GM21786 (cell line): ENCODE measurements around the gene SNAPC3.
"Not testable (repeated sequence)": the region's sequence is repeated elsewhere in the genome, so short reads cannot be mapped to it uniquely, and the experiment has no call there.

Source experiments
- ATAC-seq: cut with Tn5 transposase; IDR thresholded peaks from one replicate; pipeline ENCODE4 v1.9.1; 2021; ENCODE audit not compliant: unreplicated experiment

SNAPC3 gene

DNA sequence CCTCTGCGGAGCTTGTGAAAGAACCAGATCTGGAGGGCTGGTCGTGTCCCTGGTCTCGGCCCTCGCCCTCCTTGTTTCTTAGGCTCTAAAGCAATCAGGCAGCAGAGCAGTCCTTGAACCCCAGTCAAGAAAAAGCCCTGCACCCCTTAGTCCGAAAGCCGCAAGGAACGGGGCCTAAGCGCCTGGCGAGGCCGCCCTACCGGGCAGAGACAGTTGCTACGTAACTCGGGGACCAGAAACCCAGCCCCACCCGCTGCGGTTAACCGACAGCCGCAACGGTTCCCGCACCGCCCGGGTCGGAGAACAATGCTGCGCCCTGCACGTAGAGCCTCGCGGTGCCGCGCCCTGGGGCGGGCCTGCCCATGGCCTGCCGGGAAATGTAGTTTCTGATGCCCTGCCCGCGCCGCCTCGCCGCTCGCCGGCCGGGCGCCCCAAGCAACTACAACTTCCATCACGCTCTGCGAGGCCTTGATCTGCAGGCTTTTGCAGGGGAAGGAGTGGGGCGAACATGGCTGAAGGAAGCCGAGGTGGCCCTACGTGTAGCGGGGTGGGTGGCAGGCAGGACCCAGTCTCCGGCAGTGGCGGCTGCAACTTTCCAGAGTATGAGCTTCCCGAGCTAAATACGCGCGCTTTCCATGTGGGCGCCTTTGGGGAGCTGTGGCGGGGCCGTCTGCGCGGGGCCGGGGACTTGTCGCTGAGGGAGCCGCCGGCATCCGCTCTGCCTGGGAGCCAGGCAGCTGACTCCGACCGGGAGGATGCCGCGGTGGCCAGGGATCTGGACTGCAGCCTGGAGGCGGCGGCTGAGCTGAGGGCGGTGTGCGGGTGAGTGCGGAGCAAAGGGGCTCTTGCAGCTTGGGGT lies at the start of gene SNAPC3:
Gene SNAPC3 (plus strand): TSS at position 505 of the 859 bp plus-strand sequence. CDS start 4 bp downstream, at position 509.
- ATAC-seq: peak; percentile 94

DNA sequence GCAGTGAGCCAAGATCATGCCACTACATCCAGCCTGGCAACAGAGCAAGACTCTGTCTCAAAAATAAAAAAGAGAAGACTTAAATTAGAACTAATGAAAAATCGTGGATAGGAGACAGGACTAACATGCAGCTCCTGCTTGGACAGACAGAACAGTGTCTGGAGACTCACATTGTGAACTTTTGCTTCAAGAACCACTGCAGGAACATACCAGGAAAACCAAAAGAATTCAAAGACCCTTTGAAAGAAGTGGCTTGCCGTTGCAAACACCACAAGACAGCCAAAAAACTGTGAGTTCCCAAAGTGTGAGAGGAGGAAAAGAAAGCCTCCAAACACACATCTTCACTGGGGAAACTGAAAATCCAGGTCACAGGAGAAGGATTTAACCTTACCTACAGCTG lies 48.8 kb upstream of the SNAPC3 start:
- ATAC-seq: no peak

DNA sequence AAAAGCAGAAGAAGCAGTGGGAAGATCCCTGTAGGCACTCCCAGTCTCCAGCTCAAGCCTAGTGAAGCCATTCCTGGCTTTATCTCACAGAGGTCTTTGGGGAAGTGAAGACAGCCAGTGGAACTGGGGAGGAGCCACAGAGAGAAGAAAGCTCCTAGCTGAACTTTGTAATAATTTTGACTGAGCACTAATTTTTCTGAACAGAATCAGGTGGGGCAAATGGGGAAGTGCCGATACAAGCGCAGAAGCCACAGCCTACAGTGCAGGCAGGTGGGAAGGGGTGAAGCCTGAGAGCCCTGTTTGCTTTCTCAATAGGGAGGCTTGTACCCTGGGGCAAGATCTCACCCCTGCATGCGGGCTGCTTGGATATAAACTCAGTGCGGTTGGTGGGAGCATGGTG lies 48.4 kb upstream of the SNAPC3 start:
- ATAC-seq: no peak

DNA sequence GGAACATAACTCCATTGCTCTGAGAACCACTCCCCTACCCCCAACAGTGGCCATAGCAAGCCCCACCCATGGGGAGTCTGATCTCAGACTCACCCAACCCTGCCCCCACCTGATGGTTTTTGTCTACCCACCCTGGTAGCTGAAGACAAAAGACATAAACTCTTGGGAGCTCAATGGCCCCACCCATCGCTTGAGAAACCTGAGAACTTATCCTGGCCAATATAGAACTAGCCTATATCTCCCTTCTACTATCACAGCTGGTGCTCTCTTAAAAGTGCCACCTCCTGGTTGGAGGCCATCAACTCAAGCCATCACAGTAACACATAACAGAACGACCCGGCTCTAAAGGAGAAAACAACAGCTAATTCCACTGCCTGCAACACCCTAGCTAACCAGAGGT lies 47.9 kb upstream of the SNAPC3 start:
- no peak for ATAC-seq

DNA sequence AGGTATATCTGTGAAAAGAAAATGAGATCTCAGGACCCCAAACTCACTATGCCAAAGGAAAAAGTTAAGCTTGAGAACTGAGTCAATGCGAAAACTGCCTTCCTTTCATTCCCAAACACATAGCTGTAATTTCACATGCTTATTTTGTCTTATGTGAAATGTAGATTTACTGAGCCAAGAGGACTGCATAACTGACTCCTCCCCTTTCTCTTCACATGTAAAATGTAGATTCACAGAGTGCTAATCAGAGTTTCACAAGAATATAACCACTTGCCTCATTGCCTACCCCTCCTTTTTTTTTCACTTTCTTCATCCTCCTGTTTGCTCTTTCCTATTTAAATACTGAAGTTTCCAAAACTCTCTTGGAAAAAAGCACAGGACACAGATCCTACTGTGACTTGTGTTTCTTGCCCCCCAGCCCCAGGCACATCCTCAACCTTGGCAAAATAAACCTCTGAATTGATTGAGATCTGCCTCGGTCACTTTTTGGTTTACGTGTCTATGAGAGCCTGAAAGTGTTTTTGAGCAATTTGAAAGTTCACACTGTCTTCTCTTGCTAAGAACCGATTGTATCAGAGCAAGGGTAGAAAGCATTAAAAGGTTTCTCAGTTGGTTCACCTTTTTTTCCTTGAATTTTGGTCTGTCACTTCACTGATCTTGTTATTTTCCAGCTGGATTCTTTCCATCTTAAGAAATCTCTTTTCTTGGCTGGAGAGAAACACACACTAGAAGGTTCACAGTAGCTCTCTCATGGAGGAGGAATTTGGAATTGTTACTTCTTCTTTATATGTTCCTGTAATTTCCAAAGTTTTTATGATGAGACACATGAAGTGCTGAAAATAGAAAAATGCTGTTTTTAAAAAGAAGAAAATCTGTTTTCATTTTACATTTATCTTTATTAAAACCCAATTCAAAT lies 44.8 kb upstream of the SNAPC3 start:
- ATAC-seq: no peak

DNA sequence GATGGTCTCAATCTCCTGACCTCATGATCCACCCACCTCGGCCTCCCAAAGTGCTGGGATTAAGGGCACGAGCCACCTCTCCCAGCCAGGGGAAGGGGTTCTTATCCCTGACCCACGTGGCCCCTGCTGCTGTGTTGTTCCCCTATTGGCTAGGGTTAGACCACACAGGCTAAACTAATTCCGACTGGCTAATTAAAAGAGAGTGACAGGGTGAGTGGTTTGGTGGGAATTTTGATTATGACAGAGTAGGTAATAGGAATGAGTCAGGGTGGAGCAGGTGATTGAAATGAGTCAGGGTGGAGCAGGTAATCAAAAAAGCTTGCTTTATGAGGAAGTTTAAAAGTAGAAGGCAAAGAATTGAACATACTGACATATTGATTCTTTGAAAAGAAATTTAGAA lies 43.4 kb upstream of the SNAPC3 start:
- not testable (repeated sequence) for ATAC-seq

DNA sequence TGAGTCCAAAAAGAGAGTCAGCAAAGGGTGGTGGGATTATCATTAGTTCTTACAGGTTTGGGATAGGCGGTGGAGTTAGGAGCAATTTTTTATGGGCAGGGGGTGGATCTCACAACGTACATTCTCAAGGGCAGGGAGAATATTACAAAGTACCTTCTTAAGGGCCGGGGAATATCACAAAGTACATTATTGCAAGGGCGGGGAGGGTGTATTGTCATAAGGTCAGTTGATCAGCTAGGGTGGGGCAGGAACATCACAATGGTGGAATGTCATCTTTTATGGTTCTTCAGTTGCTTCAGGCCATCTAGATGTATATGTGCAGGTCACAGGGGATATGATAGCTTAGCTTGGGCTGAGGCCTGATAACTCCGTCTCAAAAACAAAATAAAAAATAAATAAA lies 42.8 kb upstream of the SNAPC3 start:
- ATAC-seq: not testable (repeated sequence)

DNA sequence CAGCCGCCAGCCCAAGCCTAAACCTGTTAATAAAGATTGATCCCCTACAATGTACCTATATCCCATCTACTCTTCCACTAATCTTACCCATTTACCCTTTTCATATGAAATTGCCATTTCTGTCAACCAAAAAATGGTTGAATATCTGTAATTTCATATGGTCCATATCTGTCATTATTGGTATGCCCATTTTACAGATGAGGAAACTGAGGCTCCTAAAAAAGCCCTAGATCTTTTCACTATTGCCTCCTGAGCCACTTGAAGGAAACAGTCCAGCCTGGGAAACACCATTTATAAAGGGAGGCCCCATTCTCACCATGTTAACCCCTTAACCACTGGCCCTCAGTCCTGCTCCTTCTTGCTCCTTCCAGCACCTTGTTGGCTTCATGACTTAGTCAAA lies 41.2 kb upstream of the SNAPC3 start:
- ATAC-seq: no peak

DNA sequence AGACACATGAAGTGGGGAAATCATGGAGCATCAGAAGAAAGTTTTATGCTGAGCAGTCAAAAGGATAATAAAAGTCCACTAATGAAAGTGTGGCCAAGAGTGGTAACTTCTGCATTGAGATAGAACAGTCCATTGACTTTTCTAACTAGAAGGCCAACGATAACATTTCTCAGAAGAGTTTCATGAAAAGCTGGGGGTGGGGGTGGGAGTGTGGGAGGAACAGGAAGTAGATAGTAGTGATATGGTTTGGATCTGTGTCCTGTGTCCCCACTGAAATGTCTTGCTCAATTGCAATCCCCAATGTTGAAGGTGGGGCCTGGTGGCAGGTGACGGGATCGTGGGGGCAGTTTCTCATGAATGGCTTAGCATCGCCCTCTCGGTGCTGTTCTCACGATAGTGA lies 36.2 kb upstream of the SNAPC3 start:
- no peak for ATAC-seq

DNA sequence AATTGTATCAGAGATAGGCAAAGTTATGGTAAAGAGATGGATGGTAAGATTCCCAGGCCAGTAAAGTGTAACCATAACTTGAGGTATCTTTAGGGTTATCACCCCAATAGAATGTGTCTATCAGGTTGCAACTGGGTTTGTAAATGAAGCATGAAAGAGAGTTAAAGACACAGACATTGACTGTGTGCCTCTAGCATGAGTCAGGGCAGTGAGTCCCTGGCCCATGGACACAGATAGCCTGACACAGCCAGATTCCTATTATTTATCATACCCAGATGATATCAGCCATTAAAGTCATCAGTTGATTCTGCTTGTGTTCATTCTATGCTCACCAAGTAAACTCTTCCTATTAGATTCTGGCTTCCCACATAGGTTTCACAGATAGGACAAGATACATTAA lies 33.5 kb upstream of the SNAPC3 start:
- ATAC-seq: no peak

DNA sequence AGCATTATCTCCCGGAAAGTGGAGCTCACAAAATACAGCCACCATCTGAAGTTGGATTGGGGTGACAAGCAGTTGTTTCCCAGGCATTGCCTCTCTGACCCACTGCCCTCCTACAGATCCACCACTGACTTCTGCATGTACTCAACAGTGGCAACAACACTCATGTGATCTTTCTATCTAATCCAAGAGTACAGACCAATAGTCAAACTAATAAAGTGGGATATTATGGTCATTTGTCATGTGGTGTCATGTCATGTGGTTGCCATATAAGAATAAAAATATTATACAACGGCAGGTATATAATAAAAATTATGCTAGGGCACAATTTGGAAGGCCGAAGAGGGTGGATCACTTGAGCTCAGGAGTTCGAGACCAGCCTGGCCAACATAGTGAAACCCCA lies 33.0 kb upstream of the SNAPC3 start:
- no peak for ATAC-seq

DNA sequence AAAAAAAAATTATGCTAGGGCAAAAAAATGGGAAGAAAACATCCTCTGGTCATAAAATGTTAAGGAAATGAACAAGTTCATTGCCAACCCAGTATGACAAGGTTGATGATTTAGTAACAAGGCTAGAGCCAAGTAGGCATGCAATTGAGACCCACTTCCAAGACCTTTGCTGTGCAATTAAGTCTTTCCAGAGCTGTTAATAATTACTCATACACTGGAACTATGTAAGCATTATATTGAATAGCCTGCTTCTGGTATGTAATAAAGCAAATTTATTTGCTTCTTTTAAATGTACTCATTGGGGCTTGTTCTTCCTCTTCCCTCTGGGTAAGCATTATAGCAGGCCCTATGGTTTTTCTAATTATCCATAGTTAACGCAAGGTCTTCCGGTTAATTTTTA lies 32.5 kb upstream of the SNAPC3 start:
- no peak for ATAC-seq

DNA sequence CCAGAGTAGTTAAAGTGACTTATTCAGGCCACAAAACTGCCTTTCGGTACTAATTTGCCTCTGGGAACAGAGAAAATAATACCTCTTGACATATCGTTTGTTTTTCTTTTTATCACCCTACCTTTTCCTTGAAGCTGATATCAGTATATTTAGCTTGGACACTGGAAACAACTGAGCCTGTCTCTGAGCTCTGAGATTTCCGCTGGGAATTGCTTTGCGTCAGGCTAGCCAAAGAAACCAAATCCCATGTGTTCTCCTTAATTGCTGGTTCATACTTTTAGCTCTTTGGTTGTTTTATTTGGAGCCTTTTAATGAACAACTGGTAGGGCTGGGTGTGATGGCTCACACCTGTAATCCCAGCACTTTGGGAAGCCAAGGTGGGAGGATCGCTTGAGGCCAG lies 30.3 kb upstream of the SNAPC3 start:
- no peak for ATAC-seq

DNA sequence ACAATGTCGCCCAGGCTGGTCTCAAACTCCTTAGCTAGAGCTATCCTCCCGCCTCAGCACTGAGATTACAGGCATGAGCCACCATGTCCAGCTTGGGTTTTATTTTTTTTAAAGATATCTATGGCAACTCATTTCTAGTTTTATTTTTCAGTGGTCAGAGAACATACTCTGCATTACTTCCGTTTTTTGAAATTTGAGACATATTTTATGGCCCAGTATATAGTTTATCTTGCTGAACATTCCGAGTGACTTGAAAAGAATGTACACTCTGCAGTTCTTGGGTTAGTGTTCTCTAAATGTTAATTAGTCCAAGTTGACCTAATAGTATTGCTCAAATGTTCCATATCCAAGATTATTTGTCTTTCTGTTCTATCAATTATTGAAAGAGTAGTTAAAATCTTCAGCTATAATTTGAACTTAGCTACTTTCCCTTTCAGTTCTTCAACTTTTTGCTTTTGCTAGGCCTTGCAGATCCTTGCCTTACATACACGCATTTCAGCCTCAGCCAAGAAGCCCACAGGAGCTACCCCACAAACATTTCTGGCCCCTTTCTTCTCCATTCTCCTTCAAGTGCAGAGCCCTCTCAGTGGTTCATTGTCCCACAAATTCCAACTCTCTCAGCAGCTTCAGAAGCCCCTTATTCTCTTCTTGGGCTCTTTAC lies 22.3 kb upstream of the SNAPC3 start:
- no peak for ATAC-seq

DNA sequence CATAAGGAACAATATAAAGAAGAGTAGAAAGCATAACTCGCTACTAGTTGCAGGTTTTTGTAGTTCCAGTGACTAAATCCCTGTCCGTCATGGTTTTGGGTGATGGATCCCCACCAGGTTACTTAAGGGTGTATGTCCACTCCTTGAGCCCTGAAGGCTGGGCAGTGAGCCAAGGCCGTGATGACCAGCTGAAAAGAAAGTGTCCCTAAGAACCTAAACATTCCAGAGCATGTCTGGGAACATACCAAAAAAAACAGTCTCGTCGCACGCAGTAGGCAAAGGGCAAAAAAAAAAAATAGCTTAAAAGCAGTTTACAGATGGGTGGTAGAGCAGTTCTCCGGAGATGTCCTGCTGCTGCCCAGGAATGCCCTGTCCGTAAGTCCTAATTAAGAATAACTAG lies 21.4 kb upstream of the SNAPC3 start:
- no peak for ATAC-seq

DNA sequence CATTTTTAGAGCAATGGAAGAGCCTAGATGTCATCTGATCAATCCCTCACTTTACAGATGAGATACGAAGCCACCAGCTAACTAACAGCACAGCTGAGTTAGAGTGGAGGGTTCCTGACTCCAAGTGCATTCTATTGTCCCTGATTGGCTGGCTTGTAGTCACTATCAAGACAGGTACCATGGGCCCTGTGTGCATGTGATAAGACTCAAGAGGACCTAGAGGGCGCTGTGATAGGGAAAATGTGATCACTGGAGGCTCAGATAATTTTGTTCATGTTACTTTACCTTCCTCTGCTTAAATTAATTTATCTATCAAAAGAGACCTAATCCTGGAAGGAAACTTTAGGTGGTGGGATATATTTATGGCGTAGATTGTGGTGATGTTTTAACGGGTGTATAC lies 19.5 kb upstream of the SNAPC3 start:
- no peak for ATAC-seq

DNA sequence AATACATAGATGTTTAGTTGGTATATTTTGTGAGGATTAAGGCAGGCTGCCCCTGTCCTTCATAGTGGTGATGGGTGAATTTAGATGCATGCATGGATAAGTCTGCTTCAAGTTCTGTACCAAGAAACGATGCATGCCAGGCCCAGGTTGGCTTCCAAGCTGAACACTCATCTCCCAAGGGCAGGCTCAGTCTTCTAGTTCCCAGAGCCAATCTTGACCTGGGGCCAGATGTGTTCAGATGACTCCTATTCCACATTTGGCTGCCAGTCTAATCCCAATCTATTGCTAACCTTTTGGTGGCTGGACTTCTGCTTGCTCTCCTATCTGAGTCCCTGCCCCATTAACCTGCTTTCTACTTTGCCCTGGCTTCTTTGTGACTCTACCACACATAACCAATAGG lies 18.5 kb upstream of the SNAPC3 start:
- no peak for ATAC-seq

DNA sequence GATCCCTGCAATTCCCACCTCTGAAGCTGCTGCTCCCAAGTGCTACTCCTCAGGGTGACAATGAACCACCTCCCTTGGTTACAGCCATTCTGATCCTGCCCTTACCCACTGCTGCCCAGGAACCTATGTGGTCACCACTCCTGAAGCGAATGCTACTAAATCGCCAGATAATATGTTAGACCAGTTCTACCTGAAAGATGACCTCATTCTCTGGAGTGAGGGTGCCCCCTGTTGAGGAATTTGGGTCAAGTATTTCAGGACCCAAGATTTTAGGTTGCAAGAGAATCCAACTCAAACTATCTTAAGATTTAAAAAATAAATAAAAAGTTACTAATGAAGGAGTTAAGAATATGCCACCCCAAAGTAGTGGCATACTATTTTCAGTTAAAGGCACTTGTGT lies 5.8 kb upstream of the SNAPC3 start:
- ATAC-seq: peak; percentile 56

DNA sequence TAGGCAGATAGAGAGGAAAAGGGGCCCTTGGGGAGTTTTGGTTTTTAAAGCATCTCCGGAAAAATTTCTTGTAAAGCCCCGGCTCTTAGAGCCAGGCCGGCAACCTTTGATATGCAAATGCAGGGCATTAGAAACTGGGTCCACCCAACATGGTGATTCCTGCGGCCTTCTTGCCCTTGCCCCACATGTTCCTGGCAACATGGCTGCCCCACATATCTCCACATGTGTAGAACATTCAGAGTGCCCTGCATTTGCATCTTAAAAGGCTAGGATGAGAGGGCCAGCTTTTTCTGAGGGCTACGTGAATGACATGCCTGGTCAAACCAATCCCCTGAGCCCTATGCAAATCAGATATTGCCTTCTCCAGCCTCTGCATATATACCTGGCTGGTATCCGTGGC lies 5.0 kb upstream of the SNAPC3 start:
- no peak for ATAC-seq

DNA sequence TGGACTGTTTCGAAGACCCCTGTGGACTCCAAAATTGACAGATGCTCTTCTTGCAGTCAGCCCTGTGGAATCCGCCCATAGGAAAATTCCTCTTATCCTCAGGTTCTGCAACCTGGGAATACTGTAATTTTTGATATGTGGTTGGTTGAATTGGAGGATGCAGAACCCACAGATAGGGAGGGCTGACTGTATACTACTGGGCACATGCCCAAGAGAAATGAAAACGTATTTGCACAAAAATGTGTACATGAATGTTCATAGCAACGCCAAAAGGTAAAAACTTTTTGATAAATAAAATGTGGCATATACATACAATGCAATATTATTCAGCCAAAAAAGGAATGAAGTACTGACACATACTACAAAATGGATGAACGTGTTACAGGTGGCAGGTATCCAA lies 1.9 kb upstream of the SNAPC3 start:
- no peak for ATAC-seq

DNA sequence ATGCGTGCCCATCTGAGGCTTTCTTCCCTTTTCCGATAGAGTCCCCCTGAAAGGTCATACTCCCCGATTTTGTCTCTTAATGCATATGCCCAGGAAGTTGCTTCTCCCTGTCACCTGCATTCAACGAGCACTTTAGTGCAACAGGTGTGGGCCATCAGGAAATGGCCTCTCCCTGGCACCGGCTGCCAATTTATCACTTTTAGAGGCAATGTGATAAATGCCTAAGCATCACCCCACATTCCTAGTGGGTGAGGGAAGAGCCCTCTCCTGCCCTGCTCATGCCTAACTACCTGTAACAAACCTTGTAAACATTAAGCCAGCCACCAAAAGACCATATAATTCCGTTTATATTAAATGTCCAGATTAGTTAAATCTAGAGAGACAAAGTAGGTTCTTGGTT lies 1.1 kb upstream of the SNAPC3 start:
- no peak for ATAC-seq

DNA sequence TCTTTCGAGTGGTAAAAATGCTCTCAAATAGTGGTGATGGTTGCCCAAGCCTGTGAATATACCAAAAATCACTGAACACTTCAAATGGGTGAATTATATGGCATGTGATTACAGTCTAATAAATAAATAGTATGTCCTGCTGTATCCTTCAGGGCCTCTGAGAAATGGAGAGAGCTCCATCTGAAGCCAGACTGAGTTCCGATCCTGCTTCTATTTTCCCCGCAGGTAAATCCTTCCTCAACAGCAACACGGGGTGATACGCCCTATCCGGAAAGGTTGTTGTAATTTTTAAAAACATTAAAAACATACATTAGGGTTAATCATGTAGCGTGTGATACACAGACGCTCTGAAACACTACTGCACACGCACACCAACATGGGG lies 695 bp upstream of the SNAPC3 start:
- ATAC-seq: no peak
